Thymus (tissue), 11 donors: ENCODE measurements around the gene ITGA1. TPM values are rescaled to one million over a fixed set of nuclear protein-coding genes. Genes with fewer than 3 reads are reported as not detected.

Experiments
- DNase-seq, 9 donors: peaks; one replicate each; pipeline ENCODE4 v3.0.0-alpha.2; 2013; ENCODE audit warnings: low spot score in 9 of 9, low read depth in 6 of 9, missing footprints in 1 of 9
- H3K27ac ChIP-seq, 2 donors: one replicate each; pipeline ENCODE4 v1.5.1; 2013; ENCODE audit warnings: control low read depth in 1 of 2, low read depth in 1 of 2, low read length in 1 of 2, mild to moderate bottlenecking in 1 of 2, moderate library complexity in 1 of 2
- H3K27me3 ChIP-seq, 2 donors: one replicate each; pipeline ENCODE4 v1.5.1; 2013; ENCODE audit warnings: low read length in 1 of 2; ENCODE audit not compliant: control insufficient read depth in 2 of 2, insufficient read depth in 1 of 2
- H3K36me3 ChIP-seq, 2 donors: one replicate each; pipeline ENCODE4 v1.5.1; 2013; ENCODE audit warnings: low read length in 1 of 2, mild to moderate bottlenecking in 1 of 2, moderate library complexity in 1 of 2; ENCODE audit not compliant: control insufficient read depth in 2 of 2, insufficient read depth in 2 of 2
- H3K4me1 ChIP-seq, 2 donors: one replicate each; pipeline ENCODE4 v1.5.1; 2013; ENCODE audit warnings: low read length in 2 of 2; ENCODE audit not compliant: control insufficient read depth in 2 of 2, insufficient read depth in 2 of 2
- H3K4me3 ChIP-seq, 2 donors: one replicate each; pipeline ENCODE4 v1.5.1; 2013; ENCODE audit warnings: low read length in 2 of 2, control low read depth in 1 of 2, mild to moderate bottlenecking in 1 of 2
- H3K9me3 ChIP-seq, 2 donors: one replicate each; pipeline ENCODE4 v1.5.1; 2013; ENCODE audit warnings: low read length in 1 of 2, mild to moderate bottlenecking in 1 of 2; ENCODE audit not compliant: control insufficient read depth in 2 of 2, insufficient read depth in 1 of 2
- WGBS: extraction: QIAGEN DNeasy Blood & Tissue Kit; methylation state at CpG from one replicate; pipeline ENCODE4 v1.1.7; 2013; 5-methylcytosine and 5-hydroxymethylcytosine counted together
- polyA plus RNA-seq: library from polyadenylated mRNA; stranded (reverse); fragments of 200-250 nt; gene quantifications from one replicate; pipeline ENCODE4 v1.2.3, GENCODE V29; 2013
- total RNA-seq: library from RNA; stranded (reverse); fragments of 120-200 nt; gene quantifications from one replicate; pipeline ENCODE4 v1.2.4, GENCODE V29; 2013
- donor health status: healthy.

Gene ITGA1
- total and polyA plus RNA-seq, 2 donors = 4.7 to 9.5 TPM

GRCh38 chr5:52778781-52779180 lies 8.9 kb upstream of the ITGA1 start:
- H3K27me3 ChIP-seq = no peaks in the 10 kb centered on the region
- no peaks in the 10 kb centered on the region for H3K9me3 ChIP-seq
- H3K4me1 ChIP-seq = peaks cover 0 to 13% of the 10 kb centered on the region in 2 donors
- no peak overlapping the region for H3K4me3 ChIP-seq
- WGBS = 100% methylated on average over 1 of the region's 1 CpG
- no peak for DNase-seq
- no peaks in the 10 kb centered on the region for H3K36me3 ChIP-seq
- H3K27ac ChIP-seq = no peak overlapping the region

- H3K9me3 ChIP-seq = no peaks in the 10 kb centered on the region
- no peaks in the 10 kb centered on the region for H3K36me3 ChIP-seq
- H3K4me1 ChIP-seq = peaks cover 0 to 8% of the 10 kb centered on the region in 2 donors
- H3K27ac ChIP-seq = no peak overlapping the region
- no peaks in the 10 kb centered on the region for H3K27me3 ChIP-seq
- no peak overlapping the region for H3K4me3 ChIP-seq
- DNase-seq = no peak
These were observed 8.5 kb upstream of the ITGA1 start for GRCh38 chr5:52779213-52779612.

GRCh38 chr5:52783226-52783959 lies 4.3 kb upstream of the ITGA1 start:
- H3K9me3 ChIP-seq = no peaks in the 10 kb centered on the region
- peaks cover 0 to 9% of the 10 kb centered on the region in 2 donors for H3K27me3 ChIP-seq
- peaks cover 4 to 15% of the 10 kb centered on the region in 2 donors for H3K4me1 ChIP-seq
- H3K4me3 ChIP-seq = no peak overlapping the region
- DNase-seq = no peak
- 92% methylated on average over 2 of the region's 2 CpGs for WGBS
- H3K27ac ChIP-seq = no peak overlapping the region
- H3K36me3 ChIP-seq = no peaks in the 10 kb centered on the region

GRCh38 chr5:52784737-52785136 lies 3.0 kb upstream of the ITGA1 start:
- Histone ChIP-seq H3K27ac (no peak overlapping the region), H3K36me3 (no peaks in the 10 kb centered on the region), H3K27me3 (peaks cover 0 to 9% of the 10 kb centered on the region in 2 donors), H3K4me3 (no peak overlapping the region), H3K9me3 (no peaks in the 10 kb centered on the region), H3K4me1 (peaks cover 4 to 18% of the 10 kb centered on the region in 2 donors)
- WGBS = 77% methylated on average over 6 of the region's 6 CpGs
- DNase-seq = no peak

GRCh38 chr5:52786391-52786790 lies 1.3 kb upstream of the ITGA1 start:
- Histone ChIP-seq H3K9me3 (no peaks in the 10 kb centered on the region), H3K27me3 (peaks cover 0 to 9% of the 10 kb centered on the region in 2 donors), H3K4me3 (no peak overlapping the region), H3K36me3 (no peaks in the 10 kb centered on the region), H3K27ac (no peak overlapping the region), H3K4me1 (peaks cover 4 to 18% of the 10 kb centered on the region in 2 donors)
- 78% methylated on average over 4 of the region's 4 CpGs for WGBS
- no peak for DNase-seq

GRCh38 chr5:52786949-52787599 lies 642 bp upstream of the ITGA1 start:
- Histone ChIP-seq H3K27ac (no peak overlapping the region), H3K27me3 (peaks cover 0 to 9% of the 10 kb centered on the region in 2 donors), H3K4me3 (peak overlapping the region; percentile 56 to 69), H3K4me1 (peaks cover 4 to 18% of the 10 kb centered on the region in 2 donors), H3K9me3 (no peaks in the 10 kb centered on the region), H3K36me3 (no peaks in the 10 kb centered on the region)
- WGBS = 5% methylated on average over 11 of the region's 11 CpGs
- peak in 5 of 9 donors; percentile 29 to 74 (median 35) for DNase-seq

GRCh38 chr5:52788505-52788821 lies 747 bp downstream of the ITGA1 start:
- Histone ChIP-seq H3K9me3 (no peaks in the 10 kb centered on the region), H3K4me1 (peaks cover 4 to 18% of the 10 kb centered on the region in 2 donors), H3K27me3 (peaks cover 0 to 9% of the 10 kb centered on the region in 2 donors), H3K27ac (no peak overlapping the region), H3K36me3 (no peaks in the 10 kb centered on the region), H3K4me3 (peak overlapping the region; percentile 56 to 69)
- DNase-seq = no peak
- 29% methylated on average over 7 of the region's 7 CpGs for WGBS

GRCh38 chr5:52789378-52789777 lies 1.7 kb downstream of the ITGA1 start:
- H3K4me3 ChIP-seq = no peak overlapping the region
- no peak overlapping the region for H3K27ac ChIP-seq

GRCh38 chr5:52789851-52790250 lies 2.1 kb downstream of the ITGA1 start:
- Histone ChIP-seq H3K4me1 (peaks cover 4 to 18% of the 10 kb centered on the region in 2 donors), H3K9me3 (no peaks in the 10 kb centered on the region), H3K27ac (no peak overlapping the region), H3K36me3 (no peaks in the 10 kb centered on the region), H3K27me3 (peaks cover 0 to 9% of the 10 kb centered on the region in 2 donors), H3K4me3 (no peak overlapping the region)
- no peak for DNase-seq
- 95% methylated on average over 2 of the region's 2 CpGs for WGBS

More at GRCh38 chr5:52789378-52789777, 1.7 kb downstream of the ITGA1 start:
- WGBS = 97% methylated on average over 1 of the region's 1 CpG
- Histone ChIP-seq H3K4me1 (peaks cover 4 to 18% of the 10 kb centered on the region in 2 donors), H3K36me3 (no peaks in the 10 kb centered on the region), H3K27me3 (peaks cover 0 to 9% of the 10 kb centered on the region in 2 donors), H3K9me3 (no peaks in the 10 kb centered on the region)
- DNase-seq = no peak
